NCI-H345 treated with DMSO at 0.1 percent for 48 hours (cell line): ENCODE measurements around the gene ROM1.
"Not testable (repeated sequence)": the region's sequence is repeated elsewhere in the genome, so short reads cannot be mapped to it uniquely, and the experiment has no call there.

Experiments
- DNase-seq: peaks from one replicate; lab custom pipeline; 2025; ENCODE audit not compliant: unreplicated experiment; lab: John Stamatoyannopoulos, UW

The ROM1 gene

GRCh38 chr11:62612366-62613290 is at the start of gene ROM1, which contains the start of gene EML3:
Gene ROM1 (plus strand): TSS chr11:62613257. CDS start chr11:62613282, 25 bp downstream.
Gene EML3 (minus strand): TSS chr11:62612775. CDS start chr11:62612457, 318 bp downstream.
- DNase-seq = peak; percentile 40

GRCh38 chr11:62565100-62565802 is 47.8 kb upstream of the ROM1 start:
- no peak for DNase-seq

GRCh38 chr11:62566247-62566646 is 46.8 kb upstream of the ROM1 start:
- no peak for DNase-seq

GRCh38 chr11:62567018-62567633 is 45.9 kb upstream of the ROM1 start:
- no peak for DNase-seq

GRCh38 chr11:62569611-62570010 is 43.4 kb upstream of the ROM1 start:
- no peak for DNase-seq

GRCh38 chr11:62570903-62571302 is 42.2 kb upstream of the ROM1 start:
- not testable (repeated sequence) for DNase-seq

GRCh38 chr11:62571493-62571892 is 41.6 kb upstream of the ROM1 start:
- not testable (repeated sequence) for DNase-seq

GRCh38 chr11:62572431-62572830 is 40.6 kb upstream of the ROM1 start:
- no peak for DNase-seq

GRCh38 chr11:62573006-62573591 is 40.0 kb upstream of the ROM1 start:
- no peak for DNase-seq

GRCh38 chr11:62573592-62574362 is 39.3 kb upstream of the ROM1 start, which contains the start of gene EEF1G:
Gene EEF1G (minus strand): TSS chr11:62573891. CDS start chr11:62573842, 49 bp downstream.
- peak; percentile 99 for DNase-seq

- no peak for DNase-seq
These were observed 38.5 kb upstream of the ROM1 start for GRCh38 chr11:62574363-62575071.

GRCh38 chr11:62575156-62575555 is 37.9 kb upstream of the ROM1 start:
- no peak for DNase-seq

- no peak for DNase-seq
These were observed 37.2 kb upstream of the ROM1 start for GRCh38 chr11:62575837-62576236.

- DNase-seq = no peak
These were observed 35.9 kb upstream of the ROM1 start for GRCh38 chr11:62577046-62577714.

- no peak for DNase-seq
These were observed 34.5 kb upstream of the ROM1 start for GRCh38 chr11:62578541-62578940.

- no peak for DNase-seq
These were observed 33.8 kb upstream of the ROM1 start for GRCh38 chr11:62579252-62579651.

- no peak for DNase-seq
These were observed 31.9 kb upstream of the ROM1 start for GRCh38 chr11:62580959-62581715.

- not testable (repeated sequence) for DNase-seq
These were observed 31.3 kb upstream of the ROM1 start for GRCh38 chr11:62581735-62582134.
